Activated CD8-positive, alpha-beta memory T cell treated with anti-CD3 and anti-CD28 coated beads, Interleukin-2, amount 50 U/mL, for 1 hour (primary cell): ENCODE measurements around the gene BANP.
"Not testable (repeated sequence)": the region's sequence is repeated elsewhere in the genome, so short reads cannot be mapped to it uniquely, and the experiment has no call there.

Experiments used
- DNase-seq: peaks from one replicate; pipeline ENCODE4 v3.0.0-alpha.2; 2020; ENCODE audit errors: extremely low read depth

Gene BANP

GRCh38 chr16:87993901-87994300 is 42.7 kb downstream of the BANP start:
- no peak for DNase-seq

GRCh38 chr16:87995644-87996043 is 44.4 kb downstream of the BANP start:
- DNase-seq, result no peak

DNA sequence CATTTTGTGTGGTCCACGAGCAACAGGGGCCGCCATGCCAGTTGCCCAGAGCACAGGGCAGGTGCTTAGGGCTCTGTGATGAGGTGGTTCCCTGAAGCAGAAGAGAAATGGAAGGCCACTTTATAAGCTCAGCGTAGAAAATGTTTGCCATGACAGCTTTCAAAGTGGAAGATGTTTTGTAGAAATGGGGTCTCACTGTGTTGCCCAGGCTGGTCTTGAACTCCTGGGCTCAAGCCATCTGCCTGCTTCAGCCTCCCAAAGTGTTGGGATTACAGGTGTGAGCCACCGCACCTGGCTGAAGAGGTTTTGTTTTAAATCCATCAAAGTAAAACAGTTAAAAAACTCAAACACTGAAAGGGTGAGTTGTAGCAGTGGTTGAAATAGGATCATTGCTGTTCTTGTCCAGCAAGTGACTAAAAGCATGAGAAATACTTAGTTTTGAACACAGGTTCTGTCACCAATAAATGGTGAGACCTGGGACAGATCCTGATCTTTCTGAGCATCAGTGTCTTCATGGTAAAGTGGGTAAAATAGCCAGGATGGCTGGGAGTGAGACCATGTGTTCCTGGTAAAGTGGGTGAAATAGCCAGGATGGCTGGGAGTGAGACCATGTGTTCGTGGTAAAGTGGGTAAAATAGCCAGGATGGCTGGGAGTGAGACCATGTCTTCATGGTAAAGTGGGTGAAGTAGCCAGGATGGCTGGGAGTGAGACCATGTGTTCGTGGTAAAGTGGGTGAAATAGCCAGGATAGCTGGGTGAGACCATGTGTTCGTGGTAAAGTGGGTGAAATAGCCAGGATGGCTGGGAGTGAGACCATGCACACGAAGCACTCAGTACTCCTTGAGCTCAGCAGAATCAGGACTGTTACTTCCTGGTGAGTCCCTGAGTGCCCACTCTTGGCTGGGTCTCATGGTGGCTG is 46.0 kb downstream of the BANP start:
- DNase-seq, result no peak

GRCh38 chr16:87998184-87998793 is 47.1 kb downstream of the BANP start:
- DNase-seq, result not testable (repeated sequence)

- DNase-seq, result not testable (repeated sequence)
These were observed 47.8 kb downstream of the BANP start for GRCh38 chr16:87998992-87999391.

- no peak for DNase-seq
These were observed 51.0 kb downstream of the BANP start for GRCh38 chr16:88002211-88002610.

GRCh38 chr16:88002749-88003148 is 51.5 kb downstream of the BANP start:
- no peak for DNase-seq

DNA sequence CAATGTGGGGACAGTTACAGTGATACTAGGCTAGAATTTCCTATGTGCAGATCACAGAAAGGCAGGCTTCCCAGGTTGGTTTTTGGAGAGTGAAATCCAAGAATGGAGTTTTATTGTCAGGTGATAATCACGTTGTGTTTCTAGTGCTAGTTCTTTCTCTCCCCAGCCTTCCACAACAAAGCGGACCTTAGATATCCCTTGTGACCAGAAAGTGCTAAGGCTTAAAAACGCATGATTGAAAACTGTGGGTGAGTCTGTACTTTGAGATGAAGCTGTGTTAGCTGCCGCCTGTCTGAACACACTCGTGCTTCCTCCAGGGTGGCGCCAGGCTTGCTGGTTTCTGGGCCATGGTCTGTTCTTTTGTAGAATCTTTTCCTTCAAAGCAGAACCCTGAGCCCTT is 52.1 kb downstream of the BANP start:
- no peak for DNase-seq

GRCh38 chr16:88003736-88004135 is 52.5 kb downstream of the BANP start:
- DNase-seq, result no peak

- no peak for DNase-seq
These were observed 53.2 kb downstream of the BANP start for GRCh38 chr16:88004391-88004790.

- DNase-seq, result no peak
These were observed 53.9 kb downstream of the BANP start for GRCh38 chr16:88005181-88005581.

DNA sequence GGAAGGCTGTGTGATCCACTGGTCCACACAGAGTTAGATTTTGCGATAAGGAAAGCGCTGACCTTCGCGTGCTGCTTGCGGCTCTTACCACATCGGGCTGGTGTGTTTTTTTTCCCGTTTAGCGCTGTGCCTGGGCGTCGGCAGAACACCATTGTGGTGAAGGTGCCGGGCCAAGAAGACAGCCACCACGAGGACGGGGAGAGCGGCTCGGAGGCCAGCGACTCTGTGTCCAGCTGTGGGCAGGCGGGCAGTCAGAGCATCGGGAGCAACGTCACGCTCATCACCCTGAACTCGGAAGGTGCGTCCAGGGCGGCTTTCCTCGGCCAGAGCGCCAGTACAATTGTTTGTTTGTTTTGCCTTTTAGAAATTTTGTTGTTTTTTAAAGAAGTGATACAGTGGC is 54.7 kb downstream of the BANP start:
- DNase-seq, result no peak

GRCh38 chr16:88007321-88007731 is 56.1 kb downstream of the BANP start:
- no peak for DNase-seq

- DNase-seq, result no peak
These were observed 57.6 kb downstream of the BANP start for GRCh38 chr16:88008840-88009239.

DNA sequence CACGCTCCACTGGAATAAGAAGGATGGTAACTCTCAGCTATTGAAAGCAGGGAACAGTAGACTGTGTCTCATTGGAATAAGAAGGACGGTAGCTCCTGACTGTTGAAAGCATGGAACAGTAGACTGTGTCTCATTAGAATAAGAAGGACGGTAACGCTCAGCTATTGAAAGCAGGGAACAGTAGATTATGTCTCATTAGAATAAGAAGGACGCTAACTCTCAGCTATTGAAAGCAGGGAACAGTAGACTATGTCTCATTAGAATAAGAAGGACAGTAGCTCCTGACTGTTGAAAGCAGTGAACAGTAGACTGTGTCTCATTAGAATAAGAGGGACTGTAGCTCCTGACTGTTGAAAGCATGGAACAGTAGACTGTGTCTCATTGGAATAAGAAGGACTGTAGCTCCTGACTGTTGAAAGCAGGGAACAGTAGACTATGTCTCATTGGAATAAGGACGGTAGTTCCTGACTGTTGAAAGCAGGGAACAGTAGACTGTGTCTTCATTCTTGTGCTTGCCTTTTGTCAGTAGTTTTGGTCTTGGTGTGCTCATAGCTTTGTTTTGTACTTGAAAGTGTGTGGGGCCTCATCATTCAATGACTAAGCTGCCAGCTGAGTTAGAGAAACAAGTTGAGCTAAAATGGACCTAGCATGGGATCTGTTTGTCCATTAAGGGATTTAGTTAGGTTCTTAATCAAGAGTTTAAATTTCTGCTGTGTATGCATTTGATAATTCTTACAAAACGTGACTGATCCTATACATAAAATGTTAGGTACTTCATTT is 58.5 kb downstream of the BANP start:
- DNase-seq, result no peak

- DNase-seq, result no peak
These were observed 59.2 kb downstream of the BANP start for GRCh38 chr16:88010343-88010967.

GRCh38 chr16:88010968-88011483 is 59.8 kb downstream of the BANP start:
- DNase-seq, result no peak

DNA sequence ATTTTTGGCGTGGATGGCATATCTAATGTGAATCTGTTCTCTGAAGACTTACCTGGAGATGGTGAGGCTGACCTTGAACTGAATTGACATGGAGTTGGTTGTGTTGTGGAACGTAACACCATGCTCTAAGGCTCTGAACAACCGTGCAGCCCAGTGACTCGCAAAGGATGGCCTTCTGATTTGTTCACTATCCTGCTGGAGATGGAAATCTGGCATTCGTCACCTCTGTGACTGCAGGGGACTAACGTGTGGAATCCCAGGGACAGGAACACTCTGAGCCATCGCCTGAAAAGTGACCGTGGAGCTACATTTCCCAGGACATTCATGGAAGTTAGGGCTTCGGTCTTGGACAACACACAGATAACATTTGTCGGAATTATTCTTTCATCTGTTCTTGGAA is 61.1 kb downstream of the BANP start:
- DNase-seq, result no peak

DNA sequence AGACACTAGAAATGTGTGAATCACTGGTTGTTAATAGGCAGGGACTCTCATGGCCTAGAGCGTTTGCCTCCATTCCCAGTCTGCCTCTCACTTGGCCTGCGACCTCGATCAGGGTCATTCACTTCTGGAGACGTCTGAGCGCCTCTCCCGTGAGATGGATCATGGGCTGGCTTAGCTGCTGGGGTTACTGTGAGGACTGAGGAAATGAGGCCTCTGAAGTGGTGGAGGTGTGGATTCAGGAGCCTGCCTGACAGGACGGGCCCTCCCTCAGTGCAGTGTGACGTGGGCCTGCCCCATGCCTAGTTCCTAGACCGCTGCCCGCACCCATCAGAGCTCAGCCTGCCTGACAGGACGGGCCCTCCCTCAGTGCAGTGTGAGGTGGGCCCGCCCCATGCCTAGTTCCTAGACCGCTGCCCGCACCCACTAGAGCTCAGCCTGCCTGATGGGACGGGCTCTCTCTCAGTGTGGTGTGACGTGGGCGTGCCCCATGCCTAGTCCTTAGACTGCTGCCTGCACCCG is 61.9 kb downstream of the BANP start:
- no peak for DNase-seq

DNA sequence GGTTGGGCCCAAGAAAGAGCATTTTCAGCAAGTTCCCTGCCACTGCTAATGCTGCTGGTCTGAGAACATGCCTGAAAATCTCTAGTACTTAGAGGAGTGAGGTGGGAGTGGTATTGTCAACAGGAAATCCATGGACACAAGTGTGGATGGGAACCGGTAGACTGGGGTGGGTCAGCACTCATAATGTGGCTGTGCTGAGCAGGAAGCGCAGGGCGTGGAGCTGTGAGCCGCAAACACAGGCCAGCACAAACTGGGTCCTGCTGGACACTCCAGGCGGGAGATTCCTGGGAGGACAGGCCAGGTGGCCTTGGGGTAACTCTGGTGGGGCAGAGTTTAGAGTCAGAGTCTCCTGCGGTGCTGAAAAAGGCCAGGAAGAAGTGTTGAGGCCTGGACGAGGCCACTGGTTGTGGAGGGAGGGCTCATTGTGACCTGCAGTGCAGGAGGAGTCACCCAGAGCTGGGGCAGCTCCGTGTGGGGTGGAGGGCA is 62.6 kb downstream of the BANP start:
- DNase-seq, result no peak

GRCh38 chr16:88014252-88014781 is 63.1 kb downstream of the BANP start:
- no peak for DNase-seq
